ENCODE measurements around the gene TTC4.

- no peak for TF ChIP-seq BHLHE40 (IDR thresholded peaks at IDR 0.05; ENCODE audit: low read depth, low read length)
- TF ChIP-seq RFX5 (IDR thresholded peaks at IDR 0.05; ENCODE audit: low read depth, low read length) = no peak
- TF ChIP-seq, protein P1, sequence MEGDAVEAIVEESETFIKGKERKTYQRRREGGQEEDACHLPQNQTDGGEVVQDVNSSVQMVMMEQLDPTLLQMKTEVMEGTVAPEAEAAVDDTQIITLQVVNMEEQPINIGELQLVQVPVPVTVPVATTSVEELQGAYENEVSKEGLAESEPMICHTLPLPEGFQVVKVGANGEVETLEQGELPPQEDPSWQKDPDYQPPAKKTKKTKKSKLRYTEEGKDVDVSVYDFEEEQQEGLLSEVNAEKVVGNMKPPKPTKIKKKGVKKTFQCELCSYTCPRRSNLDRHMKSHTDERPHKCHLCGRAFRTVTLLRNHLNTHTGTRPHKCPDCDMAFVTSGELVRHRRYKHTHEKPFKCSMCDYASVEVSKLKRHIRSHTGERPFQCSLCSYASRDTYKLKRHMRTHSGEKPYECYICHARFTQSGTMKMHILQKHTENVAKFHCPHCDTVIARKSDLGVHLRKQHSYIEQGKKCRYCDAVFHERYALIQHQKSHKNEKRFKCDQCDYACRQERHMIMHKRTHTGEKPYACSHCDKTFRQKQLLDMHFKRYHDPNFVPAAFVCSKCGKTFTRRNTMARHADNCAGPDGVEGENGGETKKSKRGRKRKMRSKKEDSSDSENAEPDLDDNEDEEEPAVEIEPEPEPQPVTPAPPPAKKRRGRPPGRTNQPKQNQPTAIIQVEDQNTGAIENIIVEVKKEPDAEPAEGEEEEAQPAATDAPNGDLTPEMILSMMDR (conservative IDR thresholded peaks at IDR 0.05; ENCODE audit: low read depth, low read length) = no peak
- TF ChIP-seq POLR2A (IDR thresholded peaks at IDR 0.05; ENCODE audit: low read depth, low read length) = no peak
- no peak for TF ChIP-seq RCOR1 (IDR thresholded peaks at IDR 0.05; ENCODE audit: insufficient replicate concordance, low read length)
- no peak for TF ChIP-seq NFE2L2 (IDR thresholded peaks at IDR 0.05; ENCODE audit: low read depth, low read length)
- no peak for TF ChIP-seq CEBPB (IDR thresholded peaks at IDR 0.05; ENCODE audit: low read depth, low read length)
- TF ChIP-seq CHD1 (IDR thresholded peaks at IDR 0.05; ENCODE audit: low read depth, low read length) = no peak
These were observed 29.6 kb downstream of the TTC4 start for GRCh38 chr1:54745274-54745673.

Data from IMR-90 (cell line).